ENCODE data around the gene TMEM267. TPM values are rescaled to one million over a fixed set of nuclear protein-coding genes. Genes with fewer than 3 reads are reported as not detected.
"Not testable (repeated sequence)": the region's sequence is repeated elsewhere in the genome, so short reads cannot be mapped to it uniquely, and the experiment has no call there.

Gene TMEM267
- total and polyA plus RNA-seq, 2 experiments from 2014 or later, result 6.5 to 11.2 TPM

DNA sequence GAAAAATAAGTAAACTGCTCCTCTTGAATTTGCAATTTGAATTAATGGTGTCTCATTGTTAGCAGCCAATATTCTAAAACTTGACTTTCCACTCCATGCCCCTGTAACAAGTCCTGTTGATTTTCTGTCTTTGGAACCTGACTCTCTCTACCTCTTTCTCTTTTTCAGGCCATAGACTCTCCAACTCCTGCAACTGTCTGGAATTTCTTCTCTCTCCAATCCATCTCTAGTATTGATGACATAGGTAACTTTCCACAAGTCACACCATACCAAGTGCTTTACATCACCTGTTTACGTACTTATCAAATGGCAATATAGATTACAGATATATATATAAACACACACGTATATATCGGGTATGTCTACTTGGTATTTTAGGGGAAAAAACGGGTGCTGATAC, 30.4 kb upstream of the TMEM267 start:
- H2AFZ ChIP-seq, result peak overlapping the region; percentile 61; the same call in 1 of the 2 replicates
- ATAC-seq (no peak), DNase-seq (ENCODE audit: low spot score) (peak; percentile 5)
- no peaks in the 10 kb centered on the region for H3K9me2 ChIP-seq (ENCODE audit: insufficient read depth)
- no peaks in the 10 kb centered on the region for H3F3A ChIP-seq (replicated peaks; ENCODE audit: low read depth)
- H3K9me3 Mint-ChIP-seq, result peaks cover 23% of the 10 kb centered on the region
- H3K4me3 ChIP-seq, result peak overlapping the region; percentile 74
- TF ChIP-seq ZNF331 (CRISPR knock-in tag; IDR thresholded peaks at IDR 0.05; ENCODE audit: low read depth), result no peak
- TF ChIP-seq, protein P1, sequence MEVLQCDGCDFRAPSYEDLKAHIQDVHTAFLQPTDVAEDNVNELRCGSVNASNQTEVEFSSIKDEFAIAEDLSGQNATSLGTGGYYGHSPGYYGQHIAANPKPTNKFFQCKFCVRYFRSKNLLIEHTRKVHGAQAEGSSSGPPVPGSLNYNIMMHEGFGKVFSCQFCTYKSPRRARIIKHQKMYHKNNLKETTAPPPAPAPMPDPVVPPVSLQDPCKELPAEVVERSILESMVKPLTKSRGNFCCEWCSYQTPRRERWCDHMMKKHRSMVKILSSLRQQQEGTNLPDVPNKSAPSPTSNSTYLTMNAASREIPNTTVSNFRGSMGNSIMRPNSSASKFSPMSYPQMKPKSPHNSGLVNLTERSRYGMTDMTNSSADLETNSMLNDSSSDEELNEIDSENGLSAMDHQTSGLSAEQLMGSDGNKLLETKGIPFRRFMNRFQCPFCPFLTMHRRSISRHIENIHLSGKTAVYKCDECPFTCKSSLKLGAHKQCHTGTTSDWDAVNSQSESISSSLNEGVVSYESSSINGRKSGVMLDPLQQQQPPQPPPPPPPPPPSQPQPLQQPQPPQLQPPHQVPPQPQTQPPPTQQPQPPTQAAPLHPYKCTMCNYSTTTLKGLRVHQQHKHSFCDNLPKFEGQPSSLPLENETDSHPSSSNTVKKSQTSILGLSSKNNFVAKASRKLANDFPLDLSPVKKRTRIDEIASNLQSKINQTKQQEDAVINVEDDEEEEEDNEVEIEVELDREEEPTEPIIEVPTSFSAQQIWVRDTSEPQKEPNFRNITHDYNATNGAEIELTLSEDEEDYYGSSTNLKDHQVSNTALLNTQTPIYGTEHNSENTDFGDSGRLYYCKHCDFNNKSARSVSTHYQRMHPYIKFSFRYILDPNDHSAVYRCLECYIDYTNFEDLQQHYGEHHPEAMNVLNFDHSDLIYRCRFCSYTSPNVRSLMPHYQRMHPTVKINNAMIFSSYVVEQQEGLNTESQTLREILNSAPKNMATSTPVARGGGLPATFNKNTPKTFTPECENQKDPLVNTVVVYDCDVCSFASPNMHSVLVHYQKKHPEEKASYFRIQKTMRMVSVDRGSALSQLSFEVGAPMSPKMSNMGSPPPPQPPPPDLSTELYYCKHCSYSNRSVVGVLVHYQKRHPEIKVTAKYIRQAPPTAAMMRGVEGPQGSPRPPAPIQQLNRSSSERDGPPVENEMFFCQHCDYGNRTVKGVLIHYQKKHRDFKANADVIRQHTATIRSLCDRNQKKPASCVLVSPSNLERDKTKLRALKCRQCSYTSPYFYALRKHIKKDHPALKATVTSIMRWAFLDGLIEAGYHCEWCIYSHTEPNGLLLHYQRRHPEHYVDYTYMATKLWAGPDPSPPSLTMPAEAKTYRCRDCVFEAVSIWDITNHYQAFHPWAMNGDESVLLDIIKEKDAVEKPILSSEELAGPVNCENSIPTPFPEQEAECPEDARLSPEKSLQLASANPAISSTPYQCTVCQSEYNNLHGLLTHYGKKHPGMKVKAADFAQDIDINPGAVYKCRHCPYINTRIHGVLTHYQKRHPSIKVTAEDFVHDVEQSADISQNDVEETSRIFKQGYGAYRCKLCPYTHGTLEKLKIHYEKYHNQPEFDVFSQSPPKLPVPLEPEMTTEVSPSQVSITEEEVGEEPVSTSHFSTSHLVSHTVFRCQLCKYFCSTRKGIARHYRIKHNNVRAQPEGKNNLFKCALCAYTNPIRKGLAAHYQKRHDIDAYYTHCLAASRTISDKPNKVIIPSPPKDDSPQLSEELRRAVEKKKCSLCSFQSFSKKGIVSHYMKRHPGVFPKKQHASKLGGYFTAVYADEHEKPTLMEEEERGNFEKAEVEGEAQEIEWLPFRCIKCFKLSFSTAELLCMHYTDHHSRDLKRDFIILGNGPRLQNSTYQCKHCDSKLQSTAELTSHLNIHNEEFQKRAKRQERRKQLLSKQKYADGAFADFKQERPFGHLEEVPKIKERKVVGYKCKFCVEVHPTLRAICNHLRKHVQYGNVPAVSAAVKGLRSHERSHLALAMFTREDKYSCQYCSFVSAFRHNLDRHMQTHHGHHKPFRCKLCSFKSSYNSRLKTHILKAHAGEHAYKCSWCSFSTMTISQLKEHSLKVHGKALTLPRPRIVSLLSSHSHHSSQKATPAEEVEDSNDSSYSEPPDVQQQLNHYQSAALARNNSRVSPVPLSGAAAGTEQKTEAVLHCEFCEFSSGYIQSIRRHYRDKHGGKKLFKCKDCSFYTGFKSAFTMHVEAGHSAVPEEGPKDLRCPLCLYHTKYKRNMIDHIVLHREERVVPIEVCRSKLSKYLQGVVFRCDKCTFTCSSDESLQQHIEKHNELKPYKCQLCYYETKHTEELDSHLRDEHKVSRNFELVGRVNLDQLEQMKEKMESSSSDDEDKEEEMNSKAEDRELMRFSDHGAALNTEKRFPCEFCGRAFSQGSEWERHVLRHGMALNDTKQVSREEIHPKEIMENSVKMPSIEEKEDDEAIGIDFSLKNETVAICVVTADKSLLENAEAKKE (CRISPR knock-in tag; IDR thresholded peaks at IDR 0.05), result no peak
- TF ChIP-seq ZNF114 (CRISPR knock-in tag; IDR thresholded peaks at IDR 0.05), result no peak
- TF ChIP-seq NANOG (IDR thresholded peaks at IDR 0.05; ENCODE audit: borderline replicate concordance), result no peak
- TF ChIP-seq JUNB (IDR thresholded peaks at IDR 0.05; ENCODE audit: unreplicated experiment), result no peak
- TF ChIP-seq EZH2phosphoT487 (IDR thresholded peaks at IDR 0.05; ENCODE audit: unreplicated experiment), result no peak
- TF ChIP-seq, protein P2, sequence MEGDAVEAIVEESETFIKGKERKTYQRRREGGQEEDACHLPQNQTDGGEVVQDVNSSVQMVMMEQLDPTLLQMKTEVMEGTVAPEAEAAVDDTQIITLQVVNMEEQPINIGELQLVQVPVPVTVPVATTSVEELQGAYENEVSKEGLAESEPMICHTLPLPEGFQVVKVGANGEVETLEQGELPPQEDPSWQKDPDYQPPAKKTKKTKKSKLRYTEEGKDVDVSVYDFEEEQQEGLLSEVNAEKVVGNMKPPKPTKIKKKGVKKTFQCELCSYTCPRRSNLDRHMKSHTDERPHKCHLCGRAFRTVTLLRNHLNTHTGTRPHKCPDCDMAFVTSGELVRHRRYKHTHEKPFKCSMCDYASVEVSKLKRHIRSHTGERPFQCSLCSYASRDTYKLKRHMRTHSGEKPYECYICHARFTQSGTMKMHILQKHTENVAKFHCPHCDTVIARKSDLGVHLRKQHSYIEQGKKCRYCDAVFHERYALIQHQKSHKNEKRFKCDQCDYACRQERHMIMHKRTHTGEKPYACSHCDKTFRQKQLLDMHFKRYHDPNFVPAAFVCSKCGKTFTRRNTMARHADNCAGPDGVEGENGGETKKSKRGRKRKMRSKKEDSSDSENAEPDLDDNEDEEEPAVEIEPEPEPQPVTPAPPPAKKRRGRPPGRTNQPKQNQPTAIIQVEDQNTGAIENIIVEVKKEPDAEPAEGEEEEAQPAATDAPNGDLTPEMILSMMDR (conservative IDR thresholded peaks at IDR 0.05; ENCODE audit: low read depth in 2 of 2), result no peak
- H3K79me2 ChIP-seq (replicated peaks; ENCODE audit: insufficient read depth), result peaks cover 28% of the 10 kb centered on the region
- H3K27ac Mint-ChIP-seq, result peak overlapping the region; percentile 99
- no peaks in the 10 kb centered on the region for H3K27me3 ChIP-seq (ENCODE audit: insufficient read depth)
- H3K27me3 Mint-ChIP-seq (ENCODE audit: insufficient read depth, low read depth, poor library complexity), result peaks cover 2% of the 10 kb centered on the region
- peak overlapping the region; percentile 91 for H3K4me3 Mint-ChIP-seq
- peak overlapping the region; percentile 92 for H3K4me2 ChIP-seq
- H4K20me1 ChIP-seq (replicated peaks; ENCODE audit: insufficient read depth), result no peaks in the 10 kb centered on the region
- peaks cover 17% of the 10 kb centered on the region for H3K4me1 ChIP-seq (ENCODE audit: insufficient read depth)
- peaks cover 33% of the 10 kb centered on the region for H3K36me3 Mint-ChIP-seq (ENCODE audit: low read depth)
- no peaks in the 10 kb centered on the region for H3K36me3 ChIP-seq (ENCODE audit: insufficient read depth)
- peaks cover 19% of the 10 kb centered on the region for H3K4me1 Mint-ChIP-seq
- no peak overlapping the region; the same call in 1 of the 2 replicates for H3K27ac ChIP-seq (ENCODE audit: low read depth)

- H3K9me2 ChIP-seq (ENCODE audit: insufficient read depth); H3K27ac ChIP-seq (ENCODE audit: low read depth); H3K27ac Mint-ChIP-seq; H2AFZ ChIP-seq; H3K36me3 ChIP-seq (ENCODE audit: insufficient read depth); H3K4me2 ChIP-seq; H3K4me3 ChIP-seq; H4K20me1 ChIP-seq (replicated peaks; ENCODE audit: insufficient read depth); H3F3A ChIP-seq (replicated peaks; ENCODE audit: low read depth); DNase-seq (ENCODE audit: low spot score); H3K4me3 Mint-ChIP-seq; H3K27me3 Mint-ChIP-seq (ENCODE audit: insufficient read depth, low read depth, poor library complexity); ATAC-seq; H3K27me3 ChIP-seq (ENCODE audit: insufficient read depth): not testable (repeated sequence)
- Histone ChIP-seq H3K79me2 (replicated peaks; ENCODE audit: insufficient read depth) (peaks cover 28% of the 10 kb centered on the region), H3K4me1 (ENCODE audit: insufficient read depth) (peaks cover 17% of the 10 kb centered on the region)
- peaks cover 23% of the 10 kb centered on the region for H3K9me3 Mint-ChIP-seq
- peaks cover 44% of the 10 kb centered on the region for H3K36me3 Mint-ChIP-seq (ENCODE audit: low read depth)
- peaks cover 14% of the 10 kb centered on the region for H3K4me1 Mint-ChIP-seq
These were observed 27.4 kb upstream of the TMEM267 start for GRCh38 chr5:43511062-43511461.
